SK-N-SH treated with all-trans-retinoic acid at 6 μM for 48 hours (cell line): ENCODE measurements around the gene FCN2.

Experiments
- ATAC-seq: fragments of 200-7000 bp; cut with Tn5 transposase; 3 replicates; pipeline ENCODE4 v1.9.1; 2020; ENCODE audit warnings: mild to moderate bottlenecking, moderate library complexity
- BACH2 ChIP-seq: fragments of 250-450 bp; sonication (Bioruptor Pico); IDR thresholded peaks from 2 replicates; pipeline ENCODE4 v1.9.0; 2021; ENCODE audit warnings: mild to moderate bottlenecking, borderline replicate concordance
- CSDC2 ChIP-seq: fragments of 250-450 bp; sonication (Bioruptor Pico); IDR thresholded peaks from 2 replicates; pipeline ENCODE4 v1.5.0; 2020; ENCODE audit warnings: mild to moderate bottlenecking, moderate library complexity
- CSRNP3 ChIP-seq: fragments of 250-450 bp; sonication (Bioruptor Pico); IDR thresholded peaks from 2 replicates; pipeline ENCODE4 v1.5.1; 2021; ENCODE audit warnings: mild to moderate bottlenecking, moderate library complexity
- ESRRG ChIP-seq: fragments of 250-450 bp; sonication (Bioruptor Pico); IDR thresholded peaks from 2 replicates; pipeline ENCODE4 v1.6.1; 2021; ENCODE audit warnings: mild to moderate bottlenecking
- GLIS3 ChIP-seq: fragments of 250-450 bp; sonication (Bioruptor Pico); IDR thresholded peaks from 2 replicates; pipeline ENCODE4 v1.5.0; 2020; ENCODE audit warnings: mild to moderate bottlenecking, moderate library complexity
- ISL1 ChIP-seq: fragments of 250-450 bp; sonication (Bioruptor Pico); IDR thresholded peaks from 2 replicates; pipeline ENCODE4 v2.1.2; 2022; ENCODE audit warnings: mild to moderate bottlenecking, moderate library complexity
- OSR1 ChIP-seq: fragments of 250-450 bp; sonication (Bioruptor Pico); IDR thresholded peaks from 2 replicates; pipeline ENCODE4 v1.8.0; 2022; ENCODE audit warnings: moderate library complexity, mild to moderate bottlenecking, inconsistent platforms
- POU6F1 ChIP-seq: fragments of 250-450 bp; sonication (Bioruptor Pico); IDR thresholded peaks from 2 replicates; pipeline ENCODE4 v1.8.0; 2021; ENCODE audit warnings: low read depth, mild to moderate bottlenecking, moderate library complexity, borderline replicate concordance
- PPARA ChIP-seq: fragments of 250-450 bp; sonication (Bioruptor Pico); IDR thresholded peaks from 2 replicates; pipeline ENCODE4 v1.5.0; 2020; ENCODE audit warnings: mild to moderate bottlenecking, borderline replicate concordance
- RARB ChIP-seq: fragments of 250-450 bp; sonication (Bioruptor Pico); IDR thresholded peaks from 2 replicates; pipeline ENCODE4 v1.8.0; 2021; ENCODE audit warnings: mild to moderate bottlenecking, moderate library complexity
- TCF4 ChIP-seq: fragments of 250-450 bp; sonication (Bioruptor Pico); IDR thresholded peaks from 2 replicates; pipeline ENCODE4 v1.8.0; 2021; ENCODE audit warnings: mild to moderate bottlenecking, moderate library complexity, borderline replicate concordance
- TOX ChIP-seq: fragments of 250-450 bp; sonication (Bioruptor Pico); IDR thresholded peaks from 2 replicates; pipeline ENCODE4 v1.8.0; 2021; ENCODE audit warnings: mild to moderate bottlenecking, moderate library complexity, borderline replicate concordance
- ZC3H10 ChIP-seq: fragments of 250-450 bp; sonication (Bioruptor Pico); IDR thresholded peaks from 2 replicates; pipeline ENCODE4 v1.5.1; 2021; ENCODE audit warnings: mild to moderate bottlenecking, moderate library complexity
- ZFP3 ChIP-seq: fragments of 250-450 bp; sonication (Bioruptor Pico); IDR thresholded peaks from 2 replicates; pipeline ENCODE4 v1.5.0; 2020; ENCODE audit warnings: mild to moderate bottlenecking, moderate library complexity
- ZNF565 ChIP-seq: fragments of 450-650 bp; formaldehyde crosslinking; conservative IDR thresholded peaks from 2 replicates; pipeline ENCODE4 v1.5.0; 2020; ENCODE audit warnings: low read depth, mild to moderate bottlenecking, moderate library complexity
- ZNF70 ChIP-seq: fragments of 450-650 bp; formaldehyde crosslinking; IDR thresholded peaks from 2 replicates; pipeline ENCODE4 v1.5.0; 2020; ENCODE audit warnings: mild to moderate bottlenecking, moderate library complexity
- ZNF8 ChIP-seq: fragments of 450-650 bp; formaldehyde crosslinking; IDR thresholded peaks from 2 replicates; pipeline ENCODE4 v1.5.0; 2020; ENCODE audit warnings: mild to moderate bottlenecking, moderate library complexity
- TF ChIP-seq, protein P1 (sequence below): fragments of 250-450 bp; sonication (Bioruptor Pico); IDR thresholded peaks from 2 replicates; pipeline ENCODE4 v1.5.1; 2020; ENCODE audit warnings: low read depth, mild to moderate bottlenecking, moderate library complexity
- TF ChIP-seq, protein P2 (sequence below): fragments of 250-450 bp; sonication (Bioruptor Pico); IDR thresholded peaks from 2 replicates; pipeline ENCODE4 v1.5.0; 2020; ENCODE audit warnings: mild to moderate bottlenecking, moderate library complexity

The FCN2 gene

DNA sequence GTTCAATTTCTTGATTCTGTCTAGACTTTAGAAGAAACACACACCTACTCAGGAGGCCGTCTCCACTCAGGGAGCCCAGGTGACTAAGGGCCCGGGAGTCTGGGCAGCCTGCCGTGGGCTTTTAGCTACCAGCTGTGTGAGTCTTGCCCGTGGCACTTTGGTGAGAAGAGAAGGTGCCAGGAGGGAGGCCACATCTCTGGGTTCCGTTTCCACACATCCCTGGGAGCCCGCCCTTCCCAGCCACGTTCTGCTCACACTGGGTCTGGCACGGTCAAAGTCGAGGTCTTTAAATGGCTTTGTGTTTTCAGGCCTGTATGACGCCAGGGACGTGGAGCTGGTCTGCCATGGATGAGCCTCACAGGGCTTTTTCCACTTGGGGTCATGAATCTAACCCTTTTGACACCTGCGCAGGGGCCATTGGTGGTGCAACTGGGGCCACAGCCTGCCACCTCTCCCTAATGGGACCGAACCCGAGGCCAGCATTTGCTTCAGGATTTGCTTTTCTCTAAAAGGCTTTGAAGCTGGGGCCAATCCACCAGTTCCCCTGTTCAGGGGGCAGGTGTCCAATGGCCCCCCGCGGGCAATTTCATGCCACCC, 17.2 kb upstream of the FCN2 start:
- no peak for ATAC-seq
- TF ChIP-seq TCF4: no peak
- no peak for TF ChIP-seq ZNF8
- TF ChIP-seq, protein P1, sequence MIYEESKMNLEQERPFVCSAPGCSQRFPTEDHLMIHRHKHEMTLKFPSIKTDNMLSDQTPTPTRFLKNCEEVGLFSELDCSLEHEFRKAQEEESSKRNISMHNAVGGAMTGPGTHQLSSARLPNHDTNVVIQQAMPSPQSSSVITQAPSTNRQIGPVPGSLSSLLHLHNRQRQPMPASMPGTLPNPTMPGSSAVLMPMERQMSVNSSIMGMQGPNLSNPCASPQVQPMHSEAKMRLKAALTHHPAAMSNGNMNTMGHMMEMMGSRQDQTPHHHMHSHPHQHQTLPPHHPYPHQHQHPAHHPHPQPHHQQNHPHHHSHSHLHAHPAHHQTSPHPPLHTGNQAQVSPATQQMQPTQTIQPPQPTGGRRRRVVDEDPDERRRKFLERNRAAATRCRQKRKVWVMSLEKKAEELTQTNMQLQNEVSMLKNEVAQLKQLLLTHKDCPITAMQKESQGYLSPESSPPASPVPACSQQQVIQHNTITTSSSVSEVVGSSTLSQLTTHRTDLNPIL: no peak
- no peak for TF ChIP-seq GLIS3 (CRISPR knock-in tag)
- TF ChIP-seq ISL1 (CRISPR knock-in tag): no peak
- TF ChIP-seq ESRRG (CRISPR knock-in tag): no peak
- no peak for TF ChIP-seq RARB (CRISPR knock-in tag)
- TF ChIP-seq, protein P2, sequence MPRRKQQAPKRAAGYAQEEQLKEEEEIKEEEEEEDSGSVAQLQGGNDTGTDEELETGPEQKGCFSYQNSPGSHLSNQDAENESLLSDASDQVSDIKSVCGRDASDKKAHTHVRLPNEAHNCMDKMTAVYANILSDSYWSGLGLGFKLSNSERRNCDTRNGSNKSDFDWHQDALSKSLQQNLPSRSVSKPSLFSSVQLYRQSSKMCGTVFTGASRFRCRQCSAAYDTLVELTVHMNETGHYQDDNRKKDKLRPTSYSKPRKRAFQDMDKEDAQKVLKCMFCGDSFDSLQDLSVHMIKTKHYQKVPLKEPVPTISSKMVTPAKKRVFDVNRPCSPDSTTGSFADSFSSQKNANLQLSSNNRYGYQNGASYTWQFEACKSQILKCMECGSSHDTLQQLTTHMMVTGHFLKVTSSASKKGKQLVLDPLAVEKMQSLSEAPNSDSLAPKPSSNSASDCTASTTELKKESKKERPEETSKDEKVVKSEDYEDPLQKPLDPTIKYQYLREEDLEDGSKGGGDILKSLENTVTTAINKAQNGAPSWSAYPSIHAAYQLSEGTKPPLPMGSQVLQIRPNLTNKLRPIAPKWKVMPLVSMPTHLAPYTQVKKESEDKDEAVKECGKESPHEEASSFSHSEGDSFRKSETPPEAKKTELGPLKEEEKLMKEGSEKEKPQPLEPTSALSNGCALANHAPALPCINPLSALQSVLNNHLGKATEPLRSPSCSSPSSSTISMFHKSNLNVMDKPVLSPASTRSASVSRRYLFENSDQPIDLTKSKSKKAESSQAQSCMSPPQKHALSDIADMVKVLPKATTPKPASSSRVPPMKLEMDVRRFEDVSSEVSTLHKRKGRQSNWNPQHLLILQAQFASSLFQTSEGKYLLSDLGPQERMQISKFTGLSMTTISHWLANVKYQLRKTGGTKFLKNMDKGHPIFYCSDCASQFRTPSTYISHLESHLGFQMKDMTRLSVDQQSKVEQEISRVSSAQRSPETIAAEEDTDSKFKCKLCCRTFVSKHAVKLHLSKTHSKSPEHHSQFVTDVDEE (CRISPR knock-in tag): no peak
- no peak for TF ChIP-seq ZC3H10 (CRISPR knock-in tag)
- no peak for TF ChIP-seq TOX (CRISPR knock-in tag)
- TF ChIP-seq CSRNP3 (CRISPR knock-in tag): no peak
- TF ChIP-seq BACH2 (CRISPR knock-in tag): no peak
- no peak for TF ChIP-seq POU6F1

DNA sequence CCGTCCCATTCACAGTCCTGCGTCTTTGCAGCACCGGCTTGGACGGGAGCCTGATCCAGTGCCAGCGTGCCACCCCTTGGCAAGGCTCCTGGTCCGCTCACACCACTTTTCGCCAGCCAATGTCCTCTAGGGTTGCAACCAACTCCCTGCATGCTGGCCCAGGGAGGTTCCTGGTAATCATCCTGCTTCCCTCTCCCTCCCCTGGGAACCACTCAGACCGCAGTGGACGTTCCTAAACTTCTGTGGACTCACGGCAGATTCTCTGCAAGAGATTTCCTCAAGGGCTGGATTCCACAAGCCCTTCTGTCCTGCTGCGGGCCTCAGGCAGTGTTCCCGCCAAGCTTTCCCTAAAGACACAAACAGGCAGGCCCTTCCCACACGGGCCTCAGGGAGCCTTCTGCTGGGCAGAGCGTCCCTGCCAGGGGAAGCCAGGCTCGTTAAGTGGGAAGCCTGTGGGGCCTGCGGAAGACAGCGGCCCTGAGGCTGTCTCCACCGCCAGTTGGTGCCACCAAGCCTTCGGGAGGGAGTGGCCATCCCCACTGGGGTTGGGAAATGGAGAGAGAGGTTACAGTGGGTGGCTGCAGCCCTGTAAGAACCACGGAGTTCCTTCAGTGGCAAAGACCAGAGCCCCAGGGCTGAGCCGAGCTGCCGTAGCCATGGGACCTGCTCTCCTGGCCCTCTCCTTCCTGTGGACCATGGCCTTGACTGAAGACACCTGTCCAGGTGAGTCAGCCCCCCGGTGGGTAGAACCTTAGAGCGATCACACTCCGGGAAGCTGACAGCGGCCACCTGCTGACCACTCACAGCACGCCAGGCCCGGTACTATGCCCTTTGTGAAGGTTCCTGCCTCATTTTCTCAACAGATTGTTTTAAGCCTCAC, 16.4 kb upstream of the FCN2 start:
- no peak for ATAC-seq
- no peak for TF ChIP-seq ZC3H10 (CRISPR knock-in tag)
- no peak for TF ChIP-seq TOX (CRISPR knock-in tag)
- TF ChIP-seq ZNF70 (CRISPR knock-in tag): no peak
- no peak for TF ChIP-seq POU6F1
- TF ChIP-seq ZNF565 (CRISPR knock-in tag): no peak
- TF ChIP-seq, protein P2 (CRISPR knock-in tag): no peak
- no peak for TF ChIP-seq ZFP3
- TF ChIP-seq PPARA (CRISPR knock-in tag): no peak
- no peak for TF ChIP-seq ZNF8
- no peak for TF ChIP-seq ISL1 (CRISPR knock-in tag)
- TF ChIP-seq CSDC2 (CRISPR knock-in tag): no peak
- TF ChIP-seq GLIS3 (CRISPR knock-in tag): no peak
- TF ChIP-seq ESRRG (CRISPR knock-in tag): no peak
- TF ChIP-seq, protein P1: no peak
- no peak for TF ChIP-seq OSR1 (CRISPR knock-in tag)
- TF ChIP-seq CSRNP3 (CRISPR knock-in tag): no peak
